ENCODE measurements around the gene OPCML. TPM values are rescaled to one million over a fixed set of nuclear protein-coding genes. Genes with fewer than 3 reads are reported as not detected.

The OPCML gene
- total and polyA plus RNA-seq, 2 experiments from 2014 or later: 1.2 to 4.4 TPM

GRCh38 chr11:133362916-133363315 lies 169.4 kb downstream of the OPCML start:
- H3K27ac Mint-ChIP-seq: no peak overlapping the region
- H3K9me3 Mint-ChIP-seq: no peaks in the 10 kb centered on the region

More at GRCh38 chr11:133362916-133363315, 169.4 kb downstream of the OPCML start:
- ATAC-seq (no peak), DNase-seq (ENCODE audit: low spot score) (no peak)
- Histone ChIP-seq H3K79me2 (replicated peaks; ENCODE audit: insufficient read depth) (no peaks in the 10 kb centered on the region), H2AFZ (no peak overlapping the region), H3F3A (replicated peaks; ENCODE audit: low read depth) (no peaks in the 10 kb centered on the region), H3K4me2 (no peak overlapping the region), H3K4me3 (no peak overlapping the region), H3K27me3 (ENCODE audit: insufficient read depth) (no peaks in the 10 kb centered on the region), H3K36me3 (ENCODE audit: insufficient read depth) (no peaks in the 10 kb centered on the region), H3K9me2 (ENCODE audit: insufficient read depth) (0 out of 2 replicates have a peak, but pooled peaks cover 3% of the 10 kb centered on the region), H4K20me1 (replicated peaks; ENCODE audit: insufficient read depth) (no peaks in the 10 kb centered on the region), H3K4me1 (ENCODE audit: insufficient read depth) (no peaks in the 10 kb centered on the region), H3K27ac (ENCODE audit: low read depth) (no peak overlapping the region)
- Mint-ChIP-seq H3K4me1 (peaks cover 5% of the 10 kb centered on the region; the same call in 2 of the 3 replicates), H3K27me3 (ENCODE audit: insufficient read depth, low read depth, poor library complexity) (peaks cover 10% of the 10 kb centered on the region), H3K4me3 (no peak overlapping the region), H3K36me3 (ENCODE audit: low read depth) (no peaks in the 10 kb centered on the region)
- no peak for TF ChIP-seq CTCF (conservative IDR thresholded peaks at IDR 0.05; ENCODE audit: low read depth in 2 of 2)
- TF ChIP-seq POLR2AphosphoS5 (IDR thresholded peaks at IDR 0.05; ENCODE audit: low read depth): no peak
- TF ChIP-seq, protein P1, sequence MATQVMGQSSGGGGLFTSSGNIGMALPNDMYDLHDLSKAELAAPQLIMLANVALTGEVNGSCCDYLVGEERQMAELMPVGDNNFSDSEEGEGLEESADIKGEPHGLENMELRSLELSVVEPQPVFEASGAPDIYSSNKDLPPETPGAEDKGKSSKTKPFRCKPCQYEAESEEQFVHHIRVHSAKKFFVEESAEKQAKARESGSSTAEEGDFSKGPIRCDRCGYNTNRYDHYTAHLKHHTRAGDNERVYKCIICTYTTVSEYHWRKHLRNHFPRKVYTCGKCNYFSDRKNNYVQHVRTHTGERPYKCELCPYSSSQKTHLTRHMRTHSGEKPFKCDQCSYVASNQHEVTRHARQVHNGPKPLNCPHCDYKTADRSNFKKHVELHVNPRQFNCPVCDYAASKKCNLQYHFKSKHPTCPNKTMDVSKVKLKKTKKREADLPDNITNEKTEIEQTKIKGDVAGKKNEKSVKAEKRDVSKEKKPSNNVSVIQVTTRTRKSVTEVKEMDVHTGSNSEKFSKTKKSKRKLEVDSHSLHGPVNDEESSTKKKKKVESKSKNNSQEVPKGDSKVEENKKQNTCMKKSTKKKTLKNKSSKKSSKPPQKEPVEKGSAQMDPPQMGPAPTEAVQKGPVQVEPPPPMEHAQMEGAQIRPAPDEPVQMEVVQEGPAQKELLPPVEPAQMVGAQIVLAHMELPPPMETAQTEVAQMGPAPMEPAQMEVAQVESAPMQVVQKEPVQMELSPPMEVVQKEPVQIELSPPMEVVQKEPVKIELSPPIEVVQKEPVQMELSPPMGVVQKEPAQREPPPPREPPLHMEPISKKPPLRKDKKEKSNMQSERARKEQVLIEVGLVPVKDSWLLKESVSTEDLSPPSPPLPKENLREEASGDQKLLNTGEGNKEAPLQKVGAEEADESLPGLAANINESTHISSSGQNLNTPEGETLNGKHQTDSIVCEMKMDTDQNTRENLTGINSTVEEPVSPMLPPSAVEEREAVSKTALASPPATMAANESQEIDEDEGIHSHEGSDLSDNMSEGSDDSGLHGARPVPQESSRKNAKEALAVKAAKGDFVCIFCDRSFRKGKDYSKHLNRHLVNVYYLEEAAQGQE (IDR thresholded peaks at IDR 0.05; ENCODE audit: unreplicated experiment): no peak
- TF ChIP-seq STAT1 (IDR thresholded peaks at IDR 0.05; ENCODE audit: unreplicated experiment): no peak
- no peak for TF ChIP-seq ZNF462 (CRISPR knock-in tag; IDR thresholded peaks at IDR 0.05)
- no peak for TF ChIP-seq JUNB (IDR thresholded peaks at IDR 0.05; ENCODE audit: unreplicated experiment)
- no peak for TF ChIP-seq ZNF331 (CRISPR knock-in tag; IDR thresholded peaks at IDR 0.05; ENCODE audit: low read depth)
- no peak for TF ChIP-seq EZH2phosphoT487 (IDR thresholded peaks at IDR 0.05; ENCODE audit: unreplicated experiment)
- no peak for TF ChIP-seq NANOG (IDR thresholded peaks at IDR 0.05; ENCODE audit: borderline replicate concordance)
- no peak for TF ChIP-seq EZH2 (IDR thresholded peaks at IDR 0.05; ENCODE audit: low read depth, unreplicated experiment)

Measured in GM23338 (cell line).